ENCODE measurements around the gene PPM1H. TPM values are rescaled to one million over a fixed set of nuclear protein-coding genes. Genes with fewer than 3 reads are reported as not detected.

PPM1H gene
- total and polyA plus RNA-seq, 10 of the 15 experiments (the other 5 are each of a cell fraction or from before 2014, with no cell fraction given): 0.11 to 0.83 (median 0.49) TPM

DNA sequence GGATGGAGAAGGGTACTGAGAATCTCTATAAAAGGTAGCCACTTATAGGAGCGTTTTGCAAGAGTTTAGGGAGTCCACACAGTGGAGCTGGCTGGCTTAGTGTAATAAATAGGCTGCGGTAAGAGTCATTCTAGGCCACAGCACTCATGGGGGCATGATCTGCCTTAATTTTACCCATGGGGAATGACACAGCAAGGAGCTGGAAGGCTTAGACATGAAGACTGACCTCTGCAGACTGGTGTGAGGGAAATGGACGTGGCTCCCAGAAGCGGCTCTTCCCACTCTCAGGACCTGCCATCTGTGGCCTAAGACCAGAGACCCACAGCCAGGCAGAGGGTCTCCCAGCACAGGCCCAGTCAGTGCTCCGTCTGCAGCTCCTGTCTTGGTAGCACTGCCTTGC, 173.3 kb downstream of the PPM1H start:
- DNase-seq (ENCODE audit: low read depth, low spot score): no peak
- 78% methylated on average over 5 of the region's 5 CpGs for WGBS (ENCODE audit: insufficient coverage, insufficient replicate concordance, low lambda C conversion rate, missing lambda C conversion rate)
- FAIRE-seq: no peak
- Histone ChIP-seq H3K4me2 (ENCODE audit: control insufficient read depth, insufficient read depth) (no peak overlapping the region), H3K36me3 (ENCODE audit: control insufficient read depth in 2 of 2, insufficient read depth in 2 of 2, low read length in 1 of 2) (no peaks in the 10 kb centered on the region), H3K79me2 (ENCODE audit: control insufficient read depth, insufficient read depth, low read length) (no peaks in the 10 kb centered on the region), H3K9ac (ENCODE audit: control insufficient read depth, insufficient read depth, low read length) (no peak overlapping the region), H3K4me3 (no peak overlapping the region), H3K4me1 (ENCODE audit: control insufficient read depth, insufficient read depth, low read length) (peaks cover 4% of the 10 kb centered on the region), H4K20me1 (ENCODE audit: control insufficient read depth, insufficient read depth) (no peaks in the 10 kb centered on the region), H2AFZ (ENCODE audit: control insufficient read depth, low read depth, low read length) (no peak overlapping the region), H3K27ac (ENCODE audit: control insufficient read depth, insufficient read depth) (no peak overlapping the region), H3K27me3 (replicated peaks in 1 of 2; ENCODE audit: control insufficient read depth in 2 of 2, insufficient read depth in 2 of 2, low read length in 1 of 2) (no peaks in the 10 kb centered on the region), H3K9me3 (replicated peaks; ENCODE audit: control insufficient read depth, insufficient read depth, low read length) (no peaks in the 10 kb centered on the region)
- ChIA-PET RAD21 (ENCODE audit: unreplicated experiment) (interaction anchor here (1.2 to 1.6 kb wide), 2 partner anchors 159 to 180 kb away, joined by 4 to 5 read pairs; no protein-coding TSS in a partner anchor), CTCF (interaction anchor here (1.3 to 2.6 kb wide), 2 partner anchors 36 to 180 kb away, joined by 4 to 6 read pairs; no protein-coding TSS in a partner anchor), SMC1A (ENCODE audit: uncharacterized antibody, unreplicated experiment) (interaction anchor here (0.8 to 3.1 kb wide), 6 partner anchors 10 to 156 kb away, joined by 3 to 7 read pairs (median 6); no protein-coding TSS in a partner anchor), POLR2A (interaction anchor here (1.0 to 1.3 kb wide), 4 partner anchors 10 to 155 kb away, joined by 3 to 4 read pairs (median 3); no protein-coding TSS in a partner anchor)
- BruUV-seq (replicated peaks): no TSS peak
- intact Hi-C loops (cut with micrococcal nuclease; ENCODE audit: unreplicated experiment) (no loop called here), in situ Hi-C loops (cut with MboI) (no loop called here)
- no peak for ATAC-seq
- TF ChIP-seq CREM (IDR thresholded peaks at IDR 0.05; ENCODE audit: low read depth): no peak
- no peak for TF ChIP-seq SREBF1 (IDR thresholded peaks at IDR 0.05; ENCODE audit: low read length)
- no peak for TF ChIP-seq MEF2A (IDR thresholded peaks at IDR 0.05; ENCODE audit: insufficient read depth, low read depth, low read length)
- TF ChIP-seq, protein P1, sequence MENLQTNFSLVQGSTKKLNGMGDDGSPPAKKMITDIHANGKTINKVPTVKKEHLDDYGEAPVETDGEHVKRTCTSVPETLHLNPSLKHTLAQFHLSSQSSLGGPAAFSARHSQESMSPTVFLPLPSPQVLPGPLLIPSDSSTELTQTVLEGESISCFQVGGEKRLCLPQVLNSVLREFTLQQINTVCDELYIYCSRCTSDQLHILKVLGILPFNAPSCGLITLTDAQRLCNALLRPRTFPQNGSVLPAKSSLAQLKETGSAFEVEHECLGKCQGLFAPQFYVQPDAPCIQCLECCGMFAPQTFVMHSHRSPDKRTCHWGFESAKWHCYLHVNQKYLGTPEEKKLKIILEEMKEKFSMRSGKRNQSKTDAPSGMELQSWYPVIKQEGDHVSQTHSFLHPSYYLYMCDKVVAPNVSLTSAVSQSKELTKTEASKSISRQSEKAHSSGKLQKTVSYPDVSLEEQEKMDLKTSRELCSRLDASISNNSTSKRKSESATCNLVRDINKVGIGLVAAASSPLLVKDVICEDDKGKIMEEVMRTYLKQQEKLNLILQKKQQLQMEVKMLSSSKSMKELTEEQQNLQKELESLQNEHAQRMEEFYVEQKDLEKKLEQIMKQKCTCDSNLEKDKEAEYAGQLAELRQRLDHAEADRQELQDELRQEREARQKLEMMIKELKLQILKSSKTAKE (IDR thresholded peaks at IDR 0.05; ENCODE audit: low read depth, poor library complexity, severe bottlenecking): no peak
- no peak for TF ChIP-seq EP300 (IDR thresholded peaks at IDR 0.05; ENCODE audit: borderline replicate concordance in 1 of 2, control insufficient read depth in 1 of 2, low read depth in 2 of 2, low read length in 2 of 2)
- TF ChIP-seq, protein P2, sequence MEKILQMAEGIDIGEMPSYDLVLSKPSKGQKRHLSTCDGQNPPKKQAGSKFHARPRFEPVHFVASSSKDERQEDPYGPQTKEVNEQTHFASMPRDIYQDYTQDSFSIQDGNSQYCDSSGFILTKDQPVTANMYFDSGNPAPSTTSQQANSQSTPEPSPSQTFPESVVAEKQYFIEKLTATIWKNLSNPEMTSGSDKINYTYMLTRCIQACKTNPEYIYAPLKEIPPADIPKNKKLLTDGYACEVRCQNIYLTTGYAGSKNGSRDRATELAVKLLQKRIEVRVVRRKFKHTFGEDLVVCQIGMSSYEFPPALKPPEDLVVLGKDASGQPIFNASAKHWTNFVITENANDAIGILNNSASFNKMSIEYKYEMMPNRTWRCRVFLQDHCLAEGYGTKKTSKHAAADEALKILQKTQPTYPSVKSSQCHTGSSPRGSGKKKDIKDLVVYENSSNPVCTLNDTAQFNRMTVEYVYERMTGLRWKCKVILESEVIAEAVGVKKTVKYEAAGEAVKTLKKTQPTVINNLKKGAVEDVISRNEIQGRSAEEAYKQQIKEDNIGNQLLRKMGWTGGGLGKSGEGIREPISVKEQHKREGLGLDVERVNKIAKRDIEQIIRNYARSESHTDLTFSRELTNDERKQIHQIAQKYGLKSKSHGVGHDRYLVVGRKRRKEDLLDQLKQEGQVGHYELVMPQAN (conservative IDR thresholded peaks at IDR 0.05): no peak
- no peak for TF ChIP-seq MYC (IDR thresholded peaks at IDR 0.05; ENCODE audit: insufficient read depth, insufficient read length, insufficient replicate concordance, low read length, severe bottlenecking)
- TF ChIP-seq, protein P3, sequence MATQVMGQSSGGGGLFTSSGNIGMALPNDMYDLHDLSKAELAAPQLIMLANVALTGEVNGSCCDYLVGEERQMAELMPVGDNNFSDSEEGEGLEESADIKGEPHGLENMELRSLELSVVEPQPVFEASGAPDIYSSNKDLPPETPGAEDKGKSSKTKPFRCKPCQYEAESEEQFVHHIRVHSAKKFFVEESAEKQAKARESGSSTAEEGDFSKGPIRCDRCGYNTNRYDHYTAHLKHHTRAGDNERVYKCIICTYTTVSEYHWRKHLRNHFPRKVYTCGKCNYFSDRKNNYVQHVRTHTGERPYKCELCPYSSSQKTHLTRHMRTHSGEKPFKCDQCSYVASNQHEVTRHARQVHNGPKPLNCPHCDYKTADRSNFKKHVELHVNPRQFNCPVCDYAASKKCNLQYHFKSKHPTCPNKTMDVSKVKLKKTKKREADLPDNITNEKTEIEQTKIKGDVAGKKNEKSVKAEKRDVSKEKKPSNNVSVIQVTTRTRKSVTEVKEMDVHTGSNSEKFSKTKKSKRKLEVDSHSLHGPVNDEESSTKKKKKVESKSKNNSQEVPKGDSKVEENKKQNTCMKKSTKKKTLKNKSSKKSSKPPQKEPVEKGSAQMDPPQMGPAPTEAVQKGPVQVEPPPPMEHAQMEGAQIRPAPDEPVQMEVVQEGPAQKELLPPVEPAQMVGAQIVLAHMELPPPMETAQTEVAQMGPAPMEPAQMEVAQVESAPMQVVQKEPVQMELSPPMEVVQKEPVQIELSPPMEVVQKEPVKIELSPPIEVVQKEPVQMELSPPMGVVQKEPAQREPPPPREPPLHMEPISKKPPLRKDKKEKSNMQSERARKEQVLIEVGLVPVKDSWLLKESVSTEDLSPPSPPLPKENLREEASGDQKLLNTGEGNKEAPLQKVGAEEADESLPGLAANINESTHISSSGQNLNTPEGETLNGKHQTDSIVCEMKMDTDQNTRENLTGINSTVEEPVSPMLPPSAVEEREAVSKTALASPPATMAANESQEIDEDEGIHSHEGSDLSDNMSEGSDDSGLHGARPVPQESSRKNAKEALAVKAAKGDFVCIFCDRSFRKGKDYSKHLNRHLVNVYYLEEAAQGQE (IDR thresholded peaks at IDR 0.05; ENCODE audit: low read depth, low read length): no peak
- TF ChIP-seq, protein P4, sequence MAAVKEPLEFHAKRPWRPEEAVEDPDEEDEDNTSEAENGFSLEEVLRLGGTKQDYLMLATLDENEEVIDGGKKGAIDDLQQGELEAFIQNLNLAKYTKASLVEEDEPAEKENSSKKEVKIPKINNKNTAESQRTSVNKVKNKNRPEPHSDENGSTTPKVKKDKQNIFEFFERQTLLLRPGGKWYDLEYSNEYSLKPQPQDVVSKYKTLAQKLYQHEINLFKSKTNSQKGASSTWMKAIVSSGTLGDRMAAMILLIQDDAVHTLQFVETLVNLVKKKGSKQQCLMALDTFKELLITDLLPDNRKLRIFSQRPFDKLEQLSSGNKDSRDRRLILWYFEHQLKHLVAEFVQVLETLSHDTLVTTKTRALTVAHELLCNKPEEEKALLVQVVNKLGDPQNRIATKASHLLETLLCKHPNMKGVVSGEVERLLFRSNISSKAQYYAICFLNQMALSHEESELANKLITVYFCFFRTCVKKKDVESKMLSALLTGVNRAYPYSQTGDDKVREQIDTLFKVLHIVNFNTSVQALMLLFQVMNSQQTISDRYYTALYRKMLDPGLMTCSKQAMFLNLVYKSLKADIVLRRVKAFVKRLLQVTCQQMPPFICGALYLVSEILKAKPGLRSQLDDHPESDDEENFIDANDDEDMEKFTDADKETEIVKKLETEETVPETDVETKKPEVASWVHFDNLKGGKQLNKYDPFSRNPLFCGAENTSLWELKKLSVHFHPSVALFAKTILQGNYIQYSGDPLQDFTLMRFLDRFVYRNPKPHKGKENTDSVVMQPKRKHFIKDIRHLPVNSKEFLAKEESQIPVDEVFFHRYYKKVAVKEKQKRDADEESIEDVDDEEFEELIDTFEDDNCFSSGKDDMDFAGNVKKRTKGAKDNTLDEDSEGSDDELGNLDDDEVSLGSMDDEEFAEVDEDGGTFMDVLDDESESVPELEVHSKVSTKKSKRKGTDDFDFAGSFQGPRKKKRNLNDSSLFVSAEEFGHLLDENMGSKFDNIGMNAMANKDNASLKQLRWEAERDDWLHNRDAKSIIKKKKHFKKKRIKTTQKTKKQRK (IDR thresholded peaks at IDR 0.05; ENCODE audit: low read depth, low read length): no peak

Data from GM12878 (cell line).